Stimulated activated CD4-positive, alpha-beta T cell treated with anti-CD3 and anti-CD28 coated beads, Interleukin-15, amount 100 ng/mL, for 24 hours (primary cell): ENCODE results near the gene TMOD1.
A peak's percentile ranks its signal among the peaks of the same experiment; 100 is the strongest.
"Not testable (repeated sequence)": the region's sequence is repeated elsewhere in the genome, so short reads cannot be mapped to it uniquely, and the experiment has no call there.

Experiments
- DNase-seq: peaks from one replicate; pipeline ENCODE4 v3.0.0-alpha.2; 2020

The TMOD1 gene

DNA sequence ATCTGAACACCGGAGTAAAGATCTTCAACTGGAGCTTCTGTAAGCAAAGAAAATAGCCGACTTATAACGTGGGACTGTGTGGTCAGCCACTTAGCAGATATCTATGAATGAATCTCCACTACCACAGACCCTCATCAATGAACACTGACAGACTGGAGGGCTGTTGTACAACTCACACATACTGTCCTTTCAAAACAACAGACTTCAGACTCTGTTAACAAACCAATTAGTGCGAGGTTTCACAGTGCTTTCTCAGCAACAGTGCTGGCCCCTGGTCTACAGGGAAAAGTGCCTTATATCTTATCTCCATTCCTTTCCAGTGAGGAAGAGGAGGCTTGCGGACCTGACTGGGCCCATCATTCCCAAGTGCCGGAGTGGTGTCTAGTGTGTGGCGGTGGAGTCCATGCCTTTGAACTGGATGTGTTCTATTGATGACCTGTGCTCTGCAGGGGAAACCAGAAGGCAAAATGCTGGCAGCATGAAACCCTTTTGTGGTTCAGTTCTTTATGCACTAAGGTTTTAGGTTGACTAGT lies 97.9 kb downstream of the TMOD1 start:
- DNase-seq: no peak

DNA sequence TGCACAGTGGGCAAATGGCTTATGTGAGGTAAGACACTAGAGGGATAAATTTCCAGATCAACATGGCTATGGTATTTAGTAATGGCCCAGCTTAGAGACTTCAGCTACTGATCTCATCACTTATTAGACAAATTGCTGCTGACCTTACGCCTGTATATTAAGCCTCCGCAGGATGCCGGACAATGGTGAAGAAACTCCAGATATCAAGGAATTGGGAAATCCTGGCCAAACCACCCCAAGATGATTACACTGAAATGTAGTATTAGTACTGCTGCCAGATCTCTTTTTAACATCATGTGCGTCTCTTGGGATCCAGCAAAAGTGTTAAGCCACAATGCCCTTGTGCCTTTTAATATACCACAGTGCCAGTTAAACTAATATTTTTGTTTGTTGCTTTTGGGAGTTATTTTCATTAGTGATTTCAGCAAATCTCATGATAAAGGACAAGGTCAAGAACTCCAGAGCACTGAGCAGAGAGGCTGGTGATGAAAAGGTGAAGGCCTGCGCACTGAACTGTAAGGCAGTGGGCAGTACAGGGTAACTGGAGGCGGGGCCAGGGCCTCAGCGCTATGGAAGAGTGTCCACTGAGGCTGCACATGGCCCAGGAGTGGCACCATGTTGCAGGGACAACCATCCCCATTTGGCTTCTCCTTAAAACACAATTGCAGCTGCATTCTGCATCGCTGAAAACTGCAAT lies 99.2 kb downstream of the TMOD1 start:
- DNase-seq: no peak

DNA sequence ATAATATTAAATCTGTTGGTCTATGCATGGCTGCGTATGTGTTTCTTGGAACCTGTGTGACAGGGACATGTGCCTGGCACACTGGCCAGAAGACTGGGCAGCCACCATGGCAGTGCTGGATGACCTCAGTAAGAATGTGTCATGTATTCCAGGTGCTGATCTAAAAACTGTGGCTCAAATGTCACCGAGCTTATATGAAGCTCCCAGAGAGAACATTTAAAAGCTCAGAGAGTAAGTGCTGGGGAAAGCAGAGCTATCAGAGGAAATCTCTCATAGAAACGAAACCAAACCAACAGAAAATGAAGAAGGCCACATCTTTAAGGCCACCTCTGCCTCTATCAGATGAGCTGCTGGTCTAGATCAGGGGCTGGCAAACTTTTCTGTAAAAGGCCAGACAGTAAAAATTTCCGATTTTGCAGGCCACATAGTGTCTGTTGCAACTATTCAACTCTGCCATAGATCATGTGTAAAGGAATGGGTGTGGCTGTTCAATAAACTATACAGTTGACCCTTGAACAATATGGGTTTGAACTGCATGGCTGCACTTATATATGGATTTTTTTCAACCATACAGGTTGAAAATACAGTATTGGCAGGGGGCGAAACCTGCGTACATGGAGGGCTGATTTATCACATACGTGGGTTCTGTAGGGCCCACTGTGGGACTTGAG lies 99.9 kb downstream of the TMOD1 start:
- no peak for DNase-seq

DNA sequence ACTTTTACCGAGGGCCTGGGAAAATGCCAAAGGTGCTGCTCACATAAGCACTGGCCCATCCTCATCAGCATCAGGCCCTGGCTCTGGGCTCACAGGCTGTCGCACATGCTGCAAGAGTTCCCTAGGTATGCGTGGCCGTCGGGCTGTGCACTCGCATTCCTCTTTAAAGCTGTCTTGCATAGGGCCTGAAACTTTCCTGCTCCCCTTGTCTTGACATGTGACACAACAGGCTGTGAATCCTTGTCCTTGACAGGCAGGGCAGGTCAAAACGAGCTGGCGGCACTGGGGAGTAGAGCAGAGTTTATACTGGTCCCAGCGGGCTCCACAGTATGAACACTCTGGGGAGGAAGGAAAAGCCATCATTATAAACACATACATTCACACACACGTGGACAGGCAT lies 101.0 kb downstream of the TMOD1 start:
- DNase-seq: no peak

DNA sequence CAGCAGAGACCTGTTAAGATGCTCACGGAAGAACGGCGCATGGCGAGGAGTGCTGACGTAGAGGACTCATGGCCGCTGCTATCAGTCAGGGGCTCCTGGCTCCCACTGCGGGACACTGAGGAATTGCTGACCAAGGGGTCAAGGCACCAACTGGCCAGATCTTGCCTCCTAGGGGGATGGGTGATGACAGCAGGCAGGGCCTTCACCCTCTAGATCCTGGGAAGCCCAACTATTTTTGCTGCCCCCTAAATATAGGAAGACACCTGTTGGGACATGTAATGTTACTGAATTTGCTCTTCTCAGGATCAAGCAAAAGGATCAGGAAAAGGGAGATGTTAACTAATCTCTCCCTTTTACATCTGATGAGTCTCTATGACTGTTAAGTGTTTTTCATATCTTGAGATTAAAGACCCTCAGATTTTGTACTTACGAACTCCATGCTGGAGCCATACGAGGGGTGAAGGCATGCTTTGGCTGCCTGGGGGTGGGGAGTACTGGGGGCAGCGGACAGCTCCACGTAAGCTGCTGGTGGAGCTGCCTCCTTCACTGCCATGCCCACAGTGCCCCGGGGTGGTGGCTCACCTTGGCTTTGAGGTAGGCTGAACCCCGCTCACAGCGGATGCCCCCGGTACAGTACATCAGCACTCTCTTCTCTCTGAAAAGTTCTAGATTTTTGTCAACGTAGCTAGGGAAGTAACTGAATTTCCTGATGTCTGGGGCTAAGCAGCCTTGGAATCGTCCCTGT lies 103.6 kb downstream of the TMOD1 start:
- DNase-seq: no peak

DNA sequence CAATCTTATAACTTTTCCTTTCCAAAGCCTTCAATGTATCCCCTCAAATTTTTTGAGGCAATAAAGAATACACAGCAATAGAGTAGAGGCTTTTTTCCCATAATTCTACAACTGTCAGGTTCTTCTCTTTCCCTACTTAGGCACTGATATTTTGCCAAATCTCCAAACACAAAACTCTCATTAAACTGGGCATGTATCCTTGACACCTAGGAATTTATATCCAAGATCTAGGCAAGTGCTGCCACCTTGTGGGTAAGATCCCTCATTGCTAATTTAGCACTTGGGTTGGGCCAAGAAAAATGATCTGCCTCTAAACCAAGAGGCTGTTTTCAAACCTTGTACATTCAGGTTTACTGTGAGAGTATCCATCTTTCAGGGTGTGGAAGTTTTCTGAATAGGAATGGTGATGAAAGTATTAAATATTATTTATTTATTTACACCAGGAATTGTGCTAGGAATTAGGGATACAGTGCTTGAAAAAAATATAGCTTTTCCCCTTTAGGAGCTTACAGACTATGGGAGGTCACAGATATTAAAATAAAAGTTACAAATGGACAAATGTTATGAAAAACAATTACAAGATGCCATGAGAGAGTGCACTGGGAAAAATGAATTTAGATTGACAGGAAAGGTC lies 114.1 kb downstream of the TMOD1 start:
- DNase-seq: peak; percentile 67

DNA sequence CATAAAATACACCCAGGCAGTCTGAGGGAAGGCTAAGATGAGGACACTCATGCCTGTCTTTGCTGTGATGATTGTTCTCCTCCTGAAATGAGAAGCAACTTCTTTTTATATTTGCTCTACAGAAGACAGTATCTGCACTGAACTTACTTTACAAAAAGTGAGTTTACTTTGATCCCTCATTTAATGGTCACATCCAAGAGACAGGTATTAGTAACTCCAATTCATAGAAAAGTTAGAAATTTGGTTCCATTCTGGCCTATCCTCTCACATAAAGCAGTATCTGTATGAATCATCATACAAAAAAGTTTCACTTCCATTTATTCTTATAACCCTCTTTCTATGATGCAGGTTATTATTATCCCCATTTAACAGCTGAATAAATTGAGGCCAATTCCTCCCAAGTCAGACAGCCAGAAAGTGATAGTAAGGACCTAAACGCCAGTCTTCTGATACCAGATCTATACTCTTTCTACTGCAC lies 116.5 kb downstream of the TMOD1 start:
- no peak for DNase-seq

DNA sequence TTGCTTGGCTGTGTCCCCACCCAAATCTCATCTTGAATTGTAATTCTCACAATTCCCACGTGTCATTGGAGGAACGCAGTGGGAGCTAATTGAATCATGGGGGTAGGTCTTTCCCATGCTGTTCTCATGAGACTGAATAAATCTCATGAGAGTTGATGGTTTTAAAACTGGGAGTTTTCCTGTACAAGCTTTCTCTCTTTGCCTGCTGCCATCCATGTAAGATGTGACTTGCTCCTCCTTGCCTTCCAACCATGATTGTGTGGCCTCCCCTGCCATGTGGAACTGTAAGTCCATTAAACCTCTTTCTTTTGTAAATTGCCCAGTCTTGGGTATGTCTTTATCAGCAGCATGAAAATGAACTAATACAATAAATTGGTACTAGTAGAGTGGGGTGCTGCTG lies 118.6 kb downstream of the TMOD1 start:
- DNase-seq: not testable (repeated sequence)

DNA sequence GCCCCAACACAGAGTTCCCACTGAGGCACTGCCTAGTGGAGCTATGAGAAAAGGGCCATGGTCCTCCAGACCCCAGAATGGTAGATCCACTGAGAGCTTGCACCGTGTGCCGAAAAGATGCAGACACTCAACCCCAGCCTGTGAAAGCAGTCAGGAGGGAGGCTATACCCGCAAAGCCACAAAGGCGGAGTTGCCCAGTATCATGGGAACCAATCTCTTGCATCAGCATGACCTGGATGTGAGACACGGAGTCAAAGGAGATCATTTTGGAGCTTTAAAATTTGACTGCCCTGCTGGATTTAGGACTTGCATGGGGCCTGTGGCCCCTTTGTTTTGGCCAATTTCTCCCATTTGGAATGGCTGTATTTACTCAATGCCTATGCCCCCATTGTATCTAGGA lies 121.0 kb downstream of the TMOD1 start:
- not testable (repeated sequence) for DNase-seq

DNA sequence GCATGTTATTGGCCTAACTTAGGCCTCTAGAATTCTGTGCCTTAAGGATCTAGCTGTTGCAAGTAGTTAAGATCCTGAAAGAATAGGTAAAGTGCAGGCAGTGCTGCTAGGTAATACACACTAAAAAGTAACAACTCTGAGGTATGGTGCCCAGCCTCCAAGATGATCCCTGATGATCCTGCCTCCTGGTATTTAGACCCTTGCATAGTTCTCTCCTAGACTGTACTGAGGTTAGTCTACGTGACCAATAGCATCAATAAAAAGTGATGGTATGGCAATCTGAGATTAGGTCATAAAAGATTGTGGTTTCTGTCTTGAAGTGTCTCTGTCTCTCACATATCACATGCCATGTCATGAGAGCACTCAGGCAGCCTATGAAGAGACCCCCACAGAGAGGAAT lies 122.5 kb downstream of the TMOD1 start:
- DNase-seq: no peak

DNA sequence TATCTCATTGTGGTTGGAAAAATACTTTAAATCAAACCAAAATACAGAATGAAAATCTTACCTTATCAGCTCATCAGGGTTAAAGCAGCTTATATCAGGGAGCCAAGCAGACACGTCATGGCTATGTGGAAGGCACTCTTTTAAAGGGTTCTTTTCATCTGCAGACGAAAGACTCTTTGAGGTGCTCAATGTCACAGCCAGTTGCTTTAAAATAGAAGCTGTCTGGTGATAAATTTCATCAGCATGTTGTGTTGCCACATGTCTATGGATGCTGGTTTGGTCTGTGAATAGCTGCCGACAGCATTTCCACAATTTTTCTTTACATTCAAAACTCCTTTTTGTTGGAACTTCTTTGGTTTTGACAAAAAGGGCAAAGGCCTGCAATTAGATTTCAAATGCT lies 124.2 kb downstream of the TMOD1 start:
- no peak for DNase-seq

DNA sequence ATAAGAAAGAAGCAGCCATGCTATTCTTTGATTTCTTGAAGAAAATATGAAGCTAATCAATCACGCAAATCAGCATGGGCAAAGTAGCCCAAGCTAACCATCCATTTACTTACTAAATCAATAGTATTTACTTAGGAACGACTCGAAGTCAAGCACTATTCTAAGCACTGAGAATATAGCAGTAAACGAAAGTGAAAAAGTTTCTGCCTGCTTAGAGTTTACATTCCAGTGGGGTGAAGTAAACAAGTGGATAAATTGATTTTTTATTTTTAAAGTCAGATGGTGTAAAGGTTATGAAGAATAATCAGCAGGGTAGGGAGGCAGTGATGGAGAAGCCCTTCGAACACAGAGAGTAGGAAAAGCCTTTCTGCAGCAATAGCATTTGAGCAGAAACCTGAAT lies 126.2 kb downstream of the TMOD1 start:
- DNase-seq: no peak

DNA sequence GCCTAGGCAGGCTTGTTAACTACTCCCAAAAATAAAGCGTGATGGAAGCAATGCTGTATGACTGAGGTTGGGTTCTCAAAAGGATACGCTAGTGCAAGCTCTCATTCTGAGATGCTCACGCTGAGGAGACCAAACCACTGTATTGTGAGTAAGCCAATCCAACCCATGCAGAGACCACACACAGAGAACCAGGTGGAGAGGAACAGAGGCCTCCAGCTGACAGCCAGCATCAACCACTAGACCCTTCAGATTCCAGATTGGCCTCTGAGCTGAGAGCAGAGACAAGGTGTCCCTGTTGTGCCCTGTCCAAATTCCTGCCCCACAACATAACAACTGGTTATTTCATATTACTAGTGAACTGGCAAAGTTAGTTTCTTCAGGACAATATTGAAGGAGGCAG lies 127.2 kb downstream of the TMOD1 start:
- no peak for DNase-seq

DNA sequence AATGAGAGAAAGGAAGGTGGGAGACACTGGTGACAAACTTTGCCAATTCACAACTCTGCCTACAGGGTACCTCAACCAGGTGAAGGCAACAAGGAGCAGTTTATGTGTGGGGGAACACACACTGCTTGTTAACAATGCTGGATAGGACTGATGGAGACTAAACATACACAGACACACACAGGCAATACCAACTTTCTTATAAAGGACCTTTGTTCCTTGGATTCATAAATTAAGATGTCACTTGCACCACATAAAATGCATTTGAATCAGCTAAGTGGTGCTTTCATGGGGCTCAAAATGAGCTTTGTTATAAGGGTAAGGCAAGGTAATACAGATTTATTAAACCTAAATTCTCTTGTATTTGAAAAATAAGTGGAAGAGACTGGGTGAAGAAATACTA lies 127.7 kb downstream of the TMOD1 start:
- no peak for DNase-seq

DNA sequence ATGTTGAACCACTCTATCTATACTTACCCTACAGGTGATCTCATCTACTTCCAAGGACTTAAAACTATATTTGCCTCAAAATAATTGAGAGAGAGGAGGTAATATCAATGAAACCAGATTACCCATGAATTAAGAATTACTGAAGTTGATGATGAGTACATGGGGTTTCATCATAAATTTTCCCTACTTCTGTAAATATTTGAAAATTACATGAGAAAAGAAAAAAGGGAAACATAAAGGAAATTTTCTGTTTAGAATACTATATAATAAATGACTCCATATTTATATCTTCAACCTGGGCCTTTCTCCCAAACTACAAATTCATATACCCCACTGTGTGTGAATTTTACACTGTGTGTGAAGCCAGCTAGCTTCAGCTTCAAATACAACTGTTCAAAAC lies 129.1 kb downstream of the TMOD1 start:
- DNase-seq: no peak

DNA sequence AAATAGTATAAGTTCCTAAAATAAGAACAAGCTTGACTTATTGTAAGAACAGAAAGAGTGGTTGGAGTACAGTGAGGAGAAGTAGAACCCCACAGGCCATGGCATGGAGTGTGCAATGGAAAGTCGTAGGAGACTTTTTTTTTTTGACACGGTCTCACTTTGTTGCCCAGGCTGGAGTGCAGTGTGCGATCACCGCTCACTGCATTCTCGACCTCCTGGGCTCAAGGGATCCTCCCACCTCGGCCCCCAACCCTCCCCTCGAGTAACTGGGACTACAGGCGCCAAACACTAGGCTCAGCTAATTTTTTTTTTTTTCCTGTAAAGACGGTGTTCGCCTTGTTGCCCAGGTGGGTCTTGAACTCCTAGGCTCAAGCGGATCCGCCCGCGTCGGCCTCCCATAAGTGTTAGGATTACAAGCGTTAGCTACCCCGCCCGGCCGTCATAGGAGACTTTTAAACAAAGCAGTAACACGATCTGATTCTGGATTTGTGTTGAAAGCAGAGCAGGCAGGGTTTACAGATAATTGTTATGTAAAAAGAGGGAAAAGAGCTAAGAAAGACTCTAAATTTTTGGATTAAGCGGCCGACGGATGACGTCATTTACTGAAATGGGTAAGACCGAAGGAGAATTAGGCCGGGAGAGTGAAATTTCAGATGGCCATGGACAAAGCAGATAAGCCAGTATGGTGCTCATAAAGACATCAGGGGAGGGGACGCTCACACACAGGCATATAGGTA lies 130.9 kb downstream of the TMOD1 start:
- DNase-seq: peak; percentile 46

DNA sequence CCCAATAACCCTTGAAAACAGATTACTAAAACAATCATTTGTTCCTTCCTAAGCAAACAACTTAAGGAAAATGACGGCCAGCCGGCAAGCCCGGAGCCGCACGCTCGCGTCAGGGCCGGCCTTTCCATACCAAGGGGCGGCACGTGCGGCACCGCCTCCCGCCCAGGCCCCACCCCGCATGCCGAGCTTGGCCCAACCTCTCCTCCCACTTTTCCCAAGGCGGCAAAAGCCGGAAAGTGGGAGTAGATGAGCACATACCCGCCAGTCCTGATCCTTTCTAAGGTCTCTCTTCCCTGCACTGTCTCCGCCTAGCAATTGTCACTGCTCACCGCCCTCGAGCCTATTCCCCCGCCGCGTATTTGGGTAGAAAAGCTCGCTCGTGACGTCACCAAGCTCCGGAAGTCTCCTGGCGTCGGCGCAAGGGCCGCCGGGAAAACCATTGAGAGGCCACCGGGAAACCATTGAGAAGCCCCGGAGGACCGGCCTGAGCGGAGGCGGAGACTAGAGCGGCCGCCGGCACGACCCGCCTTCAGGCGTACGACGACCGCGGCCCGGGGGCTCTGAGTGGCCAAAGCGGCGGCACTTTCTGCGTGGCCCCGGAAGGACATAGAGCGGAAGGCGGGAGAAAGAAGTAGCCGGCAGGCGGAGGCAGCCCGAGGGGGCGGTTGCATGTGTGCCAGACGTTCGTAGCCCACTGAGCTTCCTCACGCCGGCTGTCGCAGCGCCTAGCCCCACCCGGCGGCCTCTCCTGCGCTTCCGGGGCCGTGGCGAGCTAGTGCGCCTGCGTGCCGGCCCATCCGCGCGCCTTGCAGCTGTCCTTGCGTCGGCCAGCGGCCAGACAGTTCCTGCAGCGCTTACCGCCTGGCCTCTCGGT lies 131.8 kb downstream of the TMOD1 start, which contains the start of the genes NCBP1 and TSTD2:
Gene NCBP1, plus strand, starts transcription at position 837 of the 874 bp plus-strand sequence. CDS start 61 bp downstream, outside the sequence.
Gene TSTD2, minus strand, starts transcription at position 384 of the 874 bp plus-strand sequence. CDS start 5,806 bp downstream, outside the sequence.
- DNase-seq: peak; percentile 97

DNA sequence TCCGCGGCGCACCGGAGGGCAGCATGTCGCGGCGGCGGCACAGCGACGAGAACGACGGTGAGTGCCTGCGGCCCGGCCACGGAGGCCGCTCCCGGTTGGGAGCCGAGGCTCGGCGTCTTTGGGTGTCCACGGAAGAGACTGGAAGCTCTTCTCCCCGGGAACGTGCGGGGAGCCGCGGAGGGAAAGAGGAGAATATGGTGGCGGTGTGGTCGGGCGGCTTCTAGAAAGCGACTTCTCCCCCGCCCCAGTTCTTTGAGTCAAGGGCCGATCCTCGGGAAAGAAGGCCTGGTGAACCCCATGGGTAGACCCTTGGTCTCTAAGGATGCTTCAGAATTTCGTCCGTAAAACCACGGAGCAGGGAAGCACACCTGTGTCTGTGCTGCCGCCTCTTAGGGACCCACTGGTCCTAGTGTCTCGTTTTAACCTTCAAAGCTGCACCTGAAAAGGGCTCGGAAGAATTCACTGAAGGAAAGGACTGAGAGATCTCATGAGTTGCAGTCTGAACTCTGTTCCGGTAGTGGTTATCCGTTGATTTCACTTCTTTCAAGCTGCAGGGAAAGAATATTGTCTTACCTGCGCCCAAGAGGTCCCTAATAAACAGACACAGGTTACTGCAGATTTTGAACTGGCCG lies 132.5 kb downstream of the TMOD1 start:
- DNase-seq: no peak

DNA sequence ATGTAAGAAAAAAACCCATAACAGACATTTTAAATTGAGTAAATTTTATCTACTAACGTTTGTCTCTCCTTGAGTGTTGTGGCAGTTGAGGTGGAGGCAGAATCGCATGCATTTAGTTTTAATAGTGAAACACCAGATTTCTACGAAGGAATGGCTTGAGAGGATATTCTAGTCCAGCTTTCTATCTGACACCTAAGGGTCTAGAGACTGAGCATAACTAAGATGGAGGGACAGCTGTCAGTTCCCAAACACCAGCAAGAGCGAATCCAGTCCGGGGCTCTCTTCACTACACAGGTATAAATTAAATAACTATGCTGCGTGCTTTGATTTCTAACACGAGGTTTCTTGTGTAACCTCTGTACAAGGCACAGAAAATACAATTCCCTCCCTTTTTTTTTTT lies 133.6 kb downstream of the TMOD1 start:
- no peak for DNase-seq

DNA sequence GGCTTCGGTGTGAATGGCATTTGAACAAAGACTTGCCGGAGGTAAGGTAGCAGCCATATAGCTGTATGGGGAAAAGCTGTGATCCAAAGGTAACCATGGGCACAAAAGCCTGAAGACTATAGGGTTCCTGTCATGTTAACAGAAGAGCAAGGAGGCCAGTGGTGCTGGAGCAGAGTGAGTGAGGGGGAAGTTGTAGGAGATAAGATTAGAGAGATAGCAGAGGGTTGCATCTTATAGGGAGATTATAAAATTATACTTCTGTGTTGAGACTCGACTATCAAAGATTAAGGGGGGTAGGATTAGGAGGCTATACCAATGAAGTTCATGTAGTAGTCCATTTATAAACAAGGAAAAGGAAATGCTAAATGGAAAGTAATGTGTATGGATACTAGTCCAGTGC lies 135.4 kb downstream of the TMOD1 start:
- no peak for DNase-seq

DNA sequence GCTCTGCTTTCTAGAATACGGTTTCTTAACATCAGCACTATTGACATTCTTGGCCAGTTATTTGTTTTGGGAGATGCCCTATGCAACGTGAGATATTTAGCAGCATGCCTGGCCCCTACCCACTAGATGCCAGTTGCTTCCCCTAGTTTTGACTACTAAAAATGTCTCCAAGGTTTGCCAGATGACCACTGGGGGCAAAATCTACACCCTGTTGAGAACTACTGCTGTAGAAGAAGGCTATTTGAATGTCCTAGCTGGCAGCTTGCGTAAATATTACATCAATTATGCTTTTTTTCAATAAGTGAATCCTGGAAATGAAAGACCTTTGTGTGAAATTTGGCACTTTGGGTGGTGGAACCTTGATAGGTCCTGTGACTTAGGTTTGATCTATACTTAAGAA lies 137.2 kb downstream of the TMOD1 start:
- no peak for DNase-seq
